Thoracic aorta (tissue), 2 donors: ENCODE measurements around the gene APP. TPM values are rescaled to one million over a fixed set of nuclear protein-coding genes. Genes with fewer than 3 reads are reported as not detected.

ENCODE experiments used
- ATAC-seq: fragments of 150-250 bp; one replicate; pipeline ENCODE4 v1.8.0; 2017; ENCODE audit warnings: low read depth; ENCODE audit not compliant: insufficient number of reproducible peaks, low FRiP score
- DNase-seq: peaks from one replicate; pipeline ENCODE4 v3.0.0-alpha.2; 2020; ENCODE audit warnings: low spot score
- H3K27ac ChIP-seq, 2 donors: fragments of 200-600 bp; sonication (generic); 1 replicate in 1 of 2; 2 replicates in 1 of 2; pipeline ENCODE4 v1.5.1; 2016; ENCODE audit warnings: mild to moderate bottlenecking in 2 of 2, moderate library complexity in 2 of 2
- H3K27me3 ChIP-seq: fragments of 200-600 bp; sonication (generic); replicated peaks from 2 replicates; pipeline ENCODE4 v1.6.0; 2016; ENCODE audit warnings: mild to moderate bottlenecking; ENCODE audit not compliant: insufficient read depth
- H3K36me3 ChIP-seq: fragments of 200-600 bp; sonication (generic); one replicate; pipeline ENCODE4 v1.5.1; 2016
- H3K4me1 ChIP-seq, 2 donors: fragments of 200-600 bp; sonication (generic); 1 replicate in 1 of 2; 2 replicates in 1 of 2; pipeline versions ENCODE4 v1.5.1 to v1.6.0; 2016; ENCODE audit warnings: low read depth in 2 of 2, mild to moderate bottlenecking in 1 of 2; ENCODE audit not compliant: control insufficient read depth in 1 of 2
- H3K4me3 ChIP-seq: fragments of 200-600 bp; sonication (generic); 2 replicates; pipeline ENCODE4 v1.5.1; 2016; ENCODE audit warnings: mild to moderate bottlenecking
- H3K9me3 ChIP-seq: fragments of 200-600 bp; sonication (generic); 2 replicates; pipeline ENCODE4 v1.5.1; 2016
- total RNA-seq, 2 donors: library from RNA; depleted of rRNA; stranded (reverse); fragments of >200 nt; gene quantifications; one replicate each; pipeline versions ENCODE4 v1.1.0 to v1.2.3, GENCODE V29; 2016
- TF ChIP-seq, protein P1 (sequence below): fragments of 200-600 bp; sonication (generic); IDR thresholded peaks from one replicate; pipeline ENCODE4 v1.5.1; 2019; ENCODE audit warnings: antibody characterized with exemption

APP gene
- total RNA-seq, 2 donors from 2014 or later, result 342 to 468 TPM

DNA sequence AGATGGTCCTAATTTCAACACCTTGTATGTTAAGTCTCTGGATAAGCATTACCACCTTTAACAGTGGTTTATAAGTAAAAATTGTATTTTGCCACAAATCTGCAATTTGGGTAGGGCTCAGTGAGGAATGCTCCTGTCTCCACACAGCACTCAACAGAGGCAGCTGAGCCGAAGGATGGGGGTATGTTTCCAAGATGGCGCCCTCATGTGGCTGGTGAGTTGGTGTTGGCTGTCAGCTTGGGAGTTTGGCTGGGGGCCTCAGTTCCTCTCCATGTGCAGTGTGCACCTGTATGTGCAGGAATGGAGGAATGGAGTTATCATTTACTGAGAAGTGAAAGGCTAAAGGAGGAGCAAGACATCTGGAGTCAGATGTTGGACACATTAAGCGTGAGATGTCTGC, 299.0 kb downstream of the APP start:
- Histone ChIP-seq H3K27me3 (no peaks in the 10 kb centered on the region), H3K4me1 (no peaks in the 10 kb centered on the region), H3K36me3 (no peaks in the 10 kb centered on the region), H3K9me3 (no peaks in the 10 kb centered on the region), H3K27ac (no peak overlapping the region), H3K4me3 (no peak overlapping the region)
- TF ChIP-seq, protein P1, sequence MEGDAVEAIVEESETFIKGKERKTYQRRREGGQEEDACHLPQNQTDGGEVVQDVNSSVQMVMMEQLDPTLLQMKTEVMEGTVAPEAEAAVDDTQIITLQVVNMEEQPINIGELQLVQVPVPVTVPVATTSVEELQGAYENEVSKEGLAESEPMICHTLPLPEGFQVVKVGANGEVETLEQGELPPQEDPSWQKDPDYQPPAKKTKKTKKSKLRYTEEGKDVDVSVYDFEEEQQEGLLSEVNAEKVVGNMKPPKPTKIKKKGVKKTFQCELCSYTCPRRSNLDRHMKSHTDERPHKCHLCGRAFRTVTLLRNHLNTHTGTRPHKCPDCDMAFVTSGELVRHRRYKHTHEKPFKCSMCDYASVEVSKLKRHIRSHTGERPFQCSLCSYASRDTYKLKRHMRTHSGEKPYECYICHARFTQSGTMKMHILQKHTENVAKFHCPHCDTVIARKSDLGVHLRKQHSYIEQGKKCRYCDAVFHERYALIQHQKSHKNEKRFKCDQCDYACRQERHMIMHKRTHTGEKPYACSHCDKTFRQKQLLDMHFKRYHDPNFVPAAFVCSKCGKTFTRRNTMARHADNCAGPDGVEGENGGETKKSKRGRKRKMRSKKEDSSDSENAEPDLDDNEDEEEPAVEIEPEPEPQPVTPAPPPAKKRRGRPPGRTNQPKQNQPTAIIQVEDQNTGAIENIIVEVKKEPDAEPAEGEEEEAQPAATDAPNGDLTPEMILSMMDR, result no peak
- DNase-seq, result no peak
- no peak for ATAC-seq

DNA sequence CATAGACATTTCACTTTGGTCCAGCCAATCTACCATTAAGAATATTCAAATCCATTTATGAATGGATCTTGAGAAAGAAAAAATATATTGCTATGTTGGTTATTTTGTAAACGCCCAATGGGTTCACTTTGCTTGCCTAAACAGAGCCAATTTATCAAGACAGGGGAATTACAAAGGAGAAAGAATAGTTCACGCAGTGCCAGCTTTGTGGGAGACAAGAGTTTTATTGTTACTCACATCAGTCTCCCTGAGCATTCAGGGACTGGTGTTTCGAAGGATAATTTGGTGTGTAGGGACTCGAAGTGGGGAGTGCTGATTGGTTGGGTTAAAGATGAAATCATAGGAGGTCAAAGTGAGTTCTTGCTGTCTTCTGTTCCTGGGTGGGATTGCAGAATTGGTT, 300.5 kb downstream of the APP start:
- no peaks in the 10 kb centered on the region for H3K9me3 ChIP-seq
- DNase-seq (no peak), ATAC-seq (no peak)
- no peak overlapping the region for H3K27ac ChIP-seq
- no peaks in the 10 kb centered on the region for H3K27me3 ChIP-seq
- H3K4me3 ChIP-seq, result no peak overlapping the region
- H3K36me3 ChIP-seq, result no peaks in the 10 kb centered on the region
- H3K4me1 ChIP-seq, result no peaks in the 10 kb centered on the region
- TF ChIP-seq, protein P1, result no peak

DNA sequence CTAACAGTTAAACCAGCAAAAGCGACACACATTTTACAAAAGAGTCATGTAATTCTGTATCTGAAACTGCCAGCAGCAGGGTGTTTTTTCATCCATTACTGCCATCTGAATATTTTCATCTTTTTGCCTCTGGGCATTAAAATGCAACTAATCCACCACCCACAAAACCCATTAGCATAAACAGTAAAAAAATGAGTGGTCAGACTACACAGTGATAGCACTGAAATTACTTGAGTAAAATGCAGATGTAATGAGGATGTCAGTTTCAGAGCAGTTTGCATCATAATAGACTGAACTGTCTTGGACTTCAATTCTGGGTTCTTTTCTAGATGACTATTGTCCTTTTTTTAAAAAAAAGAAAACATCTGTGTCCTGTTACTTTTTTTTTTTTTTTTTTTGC, 303.5 kb downstream of the APP start:
- Histone ChIP-seq H3K4me1 (no peaks in the 10 kb centered on the region), H3K36me3 (no peaks in the 10 kb centered on the region), H3K27ac (no peak overlapping the region), H3K9me3 (no peaks in the 10 kb centered on the region), H3K4me3 (no peak overlapping the region), H3K27me3 (no peaks in the 10 kb centered on the region)
- ATAC-seq (no peak), DNase-seq (no peak)
- TF ChIP-seq, protein P1, result no peak

DNA sequence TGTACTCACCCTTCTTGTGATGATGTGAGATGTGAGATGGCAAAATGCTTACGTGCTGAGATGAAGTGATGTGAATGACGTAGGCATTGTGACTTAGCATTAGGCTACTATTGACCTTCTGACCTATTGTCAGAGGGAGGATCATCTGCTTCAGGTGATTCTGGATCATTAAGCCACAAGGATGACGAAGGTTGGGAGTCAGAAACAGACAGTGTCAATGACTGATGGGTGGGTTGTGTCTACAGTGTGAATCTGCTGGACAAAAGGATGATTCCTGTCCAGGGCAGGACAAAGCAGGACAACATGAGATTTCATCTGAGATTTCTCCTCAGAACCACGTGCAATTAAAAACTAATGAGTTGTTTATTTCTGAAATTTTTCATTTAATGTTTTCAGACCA, 306.8 kb downstream of the APP start:
- no peaks in the 10 kb centered on the region for H3K4me1 ChIP-seq
- DNase-seq, result no peak
- no peak overlapping the region for H3K4me3 ChIP-seq
- H3K27ac ChIP-seq, result no peak overlapping the region
- TF ChIP-seq, protein P1, result no peak
- no peaks in the 10 kb centered on the region for H3K9me3 ChIP-seq
- no peak for ATAC-seq
- no peaks in the 10 kb centered on the region for H3K36me3 ChIP-seq
- no peaks in the 10 kb centered on the region for H3K27me3 ChIP-seq

DNA sequence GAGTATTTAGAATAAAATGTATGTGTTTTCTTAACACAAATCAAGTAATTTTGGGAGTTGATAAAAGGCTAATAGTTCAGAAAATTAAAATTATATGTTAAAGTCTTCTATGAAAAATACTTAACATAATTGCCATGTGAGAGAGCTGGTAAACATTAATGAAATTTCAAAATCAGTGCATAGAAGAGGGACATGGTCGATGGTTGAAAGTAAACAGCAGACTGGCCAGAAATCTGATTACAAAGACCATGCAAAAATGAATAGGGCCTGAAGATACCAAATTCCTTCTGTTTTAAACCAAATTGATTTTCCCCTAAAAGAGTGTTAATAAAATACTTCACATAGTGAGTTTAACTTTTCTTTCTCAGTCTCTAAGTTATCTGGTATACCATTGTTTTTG, 307.5 kb downstream of the APP start:
- ATAC-seq, result no peak
- Histone ChIP-seq H3K36me3 (no peaks in the 10 kb centered on the region), H3K27ac (no peak overlapping the region), H3K4me3 (no peak overlapping the region), H3K27me3 (no peaks in the 10 kb centered on the region), H3K9me3 (no peaks in the 10 kb centered on the region), H3K4me1 (peaks cover under 1 to 2% of the 10 kb centered on the region in 2 donors)
- no peak for DNase-seq
- TF ChIP-seq, protein P1, result no peak
